Mucosa of rectum (tissue), 2 donors: ENCODE data around the gene TANGO2.

ENCODE experiments used
- H3K27ac ChIP-seq, 2 donors: one replicate each; pipeline ENCODE4 v1.7.0; 2013; ENCODE audit warnings: inconsistent platforms in 2 of 2, low read depth in 2 of 2, low read length in 2 of 2
- H3K27me3 ChIP-seq, 2 donors: one replicate each; pipeline ENCODE4 v1.7.0; 2013; ENCODE audit warnings: low read length in 2 of 2; ENCODE audit not compliant: control insufficient read depth in 2 of 2, insufficient read depth in 2 of 2
- H3K36me3 ChIP-seq, 2 donors: one replicate each; pipeline ENCODE4 v1.7.0; 2013; ENCODE audit warnings: low read length in 2 of 2; ENCODE audit not compliant: control insufficient read depth in 2 of 2, insufficient read depth in 2 of 2
- H3K4me1 ChIP-seq, 2 donors: one replicate each; pipeline ENCODE4 v1.7.0; 2013; ENCODE audit warnings: low read length in 2 of 2, mild to moderate bottlenecking in 1 of 2; ENCODE audit not compliant: control insufficient read depth in 2 of 2, insufficient read depth in 2 of 2
- H3K4me3 ChIP-seq, 2 donors: one replicate each; pipeline ENCODE4 v1.7.0; 2013; ENCODE audit warnings: low read length in 2 of 2
- H3K9ac ChIP-seq, 2 donors: one replicate each; pipeline ENCODE4 v1.7.0; 2013; ENCODE audit warnings: low read length in 2 of 2, low read depth in 1 of 2, mild to moderate bottlenecking in 1 of 2
- H3K9me3 ChIP-seq, 2 donors: one replicate each; pipeline ENCODE4 v1.7.0; 2013; ENCODE audit warnings: low read length in 2 of 2; ENCODE audit not compliant: control insufficient read depth in 2 of 2
- donor health status: healthy.
- donor health status: Normal muscosa, but diverticular disease.

The TANGO2 gene, protein sequence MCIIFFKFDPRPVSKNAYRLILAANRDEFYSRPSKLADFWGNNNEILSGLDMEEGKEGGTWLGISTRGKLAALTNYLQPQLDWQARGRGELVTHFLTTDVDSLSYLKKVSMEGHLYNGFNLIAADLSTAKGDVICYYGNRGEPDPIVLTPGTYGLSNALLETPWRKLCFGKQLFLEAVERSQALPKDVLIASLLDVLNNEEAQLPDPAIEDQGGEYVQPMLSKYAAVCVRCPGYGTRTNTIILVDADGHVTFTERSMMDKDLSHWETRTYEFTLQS

GRCh38 chr22:20020533-20021195, at the start of gene TANGO2:
TSS of gene TANGO2 (plus strand) at chr22:20021110. CDS start at chr22:20036799, 15,689 bp downstream.
- Histone ChIP-seq H3K36me3 (no peaks in the 10 kb centered on the region), H3K4me1 (peaks cover 25 to 28% of the 10 kb centered on the region in 2 donors), H3K9me3 (no peaks in the 10 kb centered on the region), H3K27ac (peak within 1 kb of the TSS; percentile 76 to 88), H3K9ac (peak within 1 kb of the TSS; percentile 97), H3K27me3 (peaks cover 4 to 9% of the 10 kb centered on the region in 2 donors), H3K4me3 (peak within 1 kb of the TSS; percentile 91 to 94)

DNA sequence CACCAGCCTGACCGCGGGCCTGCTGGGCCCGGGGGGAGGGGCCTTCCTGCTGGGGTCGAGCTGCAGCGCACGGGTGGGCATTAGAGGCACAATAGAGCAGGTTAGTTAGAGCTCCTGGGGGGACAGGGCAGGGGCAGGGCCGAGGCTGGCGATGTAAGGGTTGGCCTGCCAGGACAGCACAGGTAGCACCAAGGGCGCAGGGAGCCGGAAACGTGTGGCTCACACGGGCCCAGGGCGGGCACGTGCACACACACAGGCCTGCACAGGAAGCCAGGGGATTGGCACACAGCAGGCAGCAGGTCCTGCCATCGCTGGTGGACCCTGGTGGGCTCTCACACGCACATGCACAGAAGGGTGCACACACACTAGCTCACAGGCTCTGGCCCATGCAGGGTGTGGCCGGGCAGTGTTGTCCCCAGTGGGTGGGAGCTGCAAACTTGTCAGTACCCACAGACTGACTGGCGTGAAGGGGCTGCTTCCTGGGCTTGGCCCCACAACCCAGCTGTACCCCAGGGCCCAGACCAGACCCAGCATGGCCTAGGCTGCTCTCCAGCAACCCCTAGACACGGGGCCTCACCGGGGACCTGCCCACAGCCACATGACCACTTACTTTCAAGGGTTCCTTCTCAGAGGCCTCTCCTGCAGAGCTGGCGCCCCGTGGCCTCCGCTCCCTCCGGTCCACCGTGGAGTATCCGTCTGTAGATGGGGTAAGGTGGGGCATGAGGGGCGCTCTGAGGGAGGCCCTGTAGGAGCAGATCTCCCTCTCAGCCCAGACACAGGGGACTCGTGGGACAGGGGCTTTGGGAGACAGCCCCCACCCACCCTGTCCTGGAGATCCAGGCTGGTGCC, 49.4 kb upstream of the TANGO2 start:
- Histone ChIP-seq H3K27ac (no peak overlapping the region), H3K4me3 (no peak overlapping the region), H3K36me3 (peaks cover 9 to 11% of the 10 kb centered on the region in 2 donors), H3K4me1 (peaks cover 0 to 3% of the 10 kb centered on the region in 2 donors), H3K9ac (no peak overlapping the region), H3K27me3 (no peaks in the 10 kb centered on the region), H3K9me3 (no peaks in the 10 kb centered on the region)

GRCh38 chr22:19972251-19972650, 48.7 kb upstream of the TANGO2 start:
- peaks cover 8 to 9% of the 10 kb centered on the region in 2 donors for H3K36me3 ChIP-seq
- no peaks in the 10 kb centered on the region for H3K9me3 ChIP-seq
- peaks cover 0 to 3% of the 10 kb centered on the region in 2 donors for H3K4me1 ChIP-seq

GRCh38 chr22:19972652-19973550, 48.0 kb upstream of the TANGO2 start:
- Histone ChIP-seq H3K9ac (no peak overlapping the region), H3K4me3 (no peak overlapping the region), H3K9me3 (no peaks in the 10 kb centered on the region), H3K27ac (no peak overlapping the region), H3K36me3 (peaks cover 5 to 9% of the 10 kb centered on the region in 2 donors), H3K27me3 (no peaks in the 10 kb centered on the region), H3K4me1 (peaks cover 0 to 3% of the 10 kb centered on the region in 2 donors)

More at GRCh38 chr22:19972251-19972650, 48.7 kb upstream of the TANGO2 start:
- Histone ChIP-seq H3K27ac (no peak overlapping the region), H3K9ac (no peak overlapping the region), H3K27me3 (no peaks in the 10 kb centered on the region), H3K4me3 (no peak overlapping the region)

GRCh38 chr22:19973551-19974267, 47.2 kb upstream of the TANGO2 start:
- Histone ChIP-seq H3K36me3 (peaks cover 2 to 3% of the 10 kb centered on the region in 2 donors), H3K27me3 (no peaks in the 10 kb centered on the region), H3K9me3 (no peaks in the 10 kb centered on the region), H3K4me3 (no peak overlapping the region), H3K27ac (no peak overlapping the region), H3K9ac (no peak overlapping the region), H3K4me1 (peaks cover 0 to 3% of the 10 kb centered on the region in 2 donors)

GRCh38 chr22:19974268-19974861, 46.5 kb upstream of the TANGO2 start:
- Histone ChIP-seq H3K36me3 (peaks cover 0 to under 1% of the 10 kb centered on the region in 2 donors), H3K27me3 (no peaks in the 10 kb centered on the region), H3K27ac (no peak overlapping the region), H3K4me1 (peaks cover 0 to 3% of the 10 kb centered on the region in 2 donors), H3K9me3 (no peaks in the 10 kb centered on the region), H3K9ac (no peak overlapping the region), H3K4me3 (no peak overlapping the region)

- Histone ChIP-seq H3K36me3 (no peaks in the 10 kb centered on the region), H3K4me3 (no peak overlapping the region), H3K27ac (no peak overlapping the region), H3K9ac (no peak overlapping the region), H3K9me3 (no peaks in the 10 kb centered on the region), H3K4me1 (peaks cover 0 to 3% of the 10 kb centered on the region in 2 donors), H3K27me3 (no peaks in the 10 kb centered on the region)
Measured at GRCh38 chr22:19974935-19975706, 45.8 kb upstream of the TANGO2 start.

- Histone ChIP-seq H3K4me3 (no peak overlapping the region), H3K36me3 (no peaks in the 10 kb centered on the region), H3K9ac (no peak overlapping the region), H3K9me3 (no peaks in the 10 kb centered on the region), H3K27me3 (no peaks in the 10 kb centered on the region), H3K27ac (no peak overlapping the region), H3K4me1 (peaks cover 0 to 1% of the 10 kb centered on the region in 2 donors)
Measured at GRCh38 chr22:19975707-19976035, 45.2 kb upstream of the TANGO2 start.
